Activated B cell treated with CpG ODN at 0.5 μM for 24 hours (primary cell): ENCODE results near the gene FBXL7. TPM values are rescaled to one million over a fixed set of nuclear protein-coding genes. Genes with fewer than 3 reads are reported as not detected.

Experiments
- ATAC-seq: fragments of 200-7000 bp; cut with Tn5 transposase; one replicate; pipeline ENCODE4 v1.10.0; 2021; ENCODE audit warnings: low read depth, mild to moderate bottlenecking, moderate library complexity
- CTCF ChIA-PET: fragments of 350-600 bp; sonication (Branson Sonifier 250); formaldehyde crosslinking; loops from one replicate; lab custom pipeline; 2021; ENCODE audit warnings: antibody characterized with exemption; lab: Charles Lee
- POLR2A ChIA-PET: fragments of 350-600 bp; sonication (Branson Sonifier 250); formaldehyde crosslinking; loops from one replicate; lab custom pipeline; 2021; ENCODE audit warnings: antibody characterized with exemption; lab: Charles Lee
- DNase-seq: peaks from one replicate; pipeline ENCODE4 v3.0.0; 2022
- H3K27ac Mint-ChIP-seq: one replicate; pipeline ENCODE4 v1.8.0; 2020; ENCODE audit warnings: mixed read lengths
- H3K27me3 Mint-ChIP-seq: one replicate; pipeline ENCODE4 v1.8.0; 2021; ENCODE audit warnings: mixed read lengths
- H3K36me3 Mint-ChIP-seq: one replicate; pipeline ENCODE4 v1.8.0; 2021; ENCODE audit warnings: low read depth, mixed read lengths
- H3K4me1 Mint-ChIP-seq: one replicate; pipeline ENCODE4 v1.8.0; 2021; ENCODE audit warnings: mixed read lengths
- H3K4me3 Mint-ChIP-seq: one replicate; pipeline ENCODE4 v1.8.0; 2020; ENCODE audit warnings: mild to moderate bottlenecking, mixed read lengths
- H3K9me3 Mint-ChIP-seq: one replicate; pipeline ENCODE4 v1.8.0; 2020; ENCODE audit warnings: mixed read lengths
- intact Hi-C: fragments of 100-400 bp; cut with micrococcal nuclease; formaldehyde crosslinking; loops from one replicate; pipeline ENCODE4 v1.15.1; 2024
- total RNA-seq: library from RNA; stranded (reverse); gene quantifications from 2 replicates; pipeline ENCODE4 v1.2.3, GENCODE V29; 2022
- TF ChIP-seq, protein P1 (sequence below): fragments of 200-600 bp; IDR thresholded peaks from one replicate; pipeline ENCODE4 v1.8.0; 2022; ENCODE audit warnings: antibody characterized with exemption, mild to moderate bottlenecking

The FBXL7 gene
- total RNA-seq, 1 donor from 2014 or later: not detected

DNA sequence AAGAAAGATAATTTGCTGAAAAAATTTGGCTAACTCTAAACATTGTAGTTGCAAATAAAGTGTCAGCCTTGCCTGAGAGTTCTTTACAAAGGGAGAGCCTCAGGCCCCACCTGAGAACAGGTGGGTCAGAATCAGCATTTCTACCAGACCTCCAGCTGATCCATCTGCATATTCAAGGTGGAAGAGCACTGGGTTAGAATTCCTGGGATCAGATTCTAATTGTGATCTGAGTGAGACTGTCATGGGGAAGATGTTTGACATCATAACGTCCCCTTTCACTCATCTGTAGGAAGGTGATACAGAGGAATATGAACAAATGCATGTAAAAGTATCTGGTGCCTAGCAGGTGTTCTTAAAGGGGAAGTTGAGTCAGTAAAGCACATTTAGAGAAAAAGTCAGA lies 54.6 kb downstream of the FBXL7 start:
- ChIA-PET CTCF (no interaction called here), POLR2A (no interaction called here)
- DNase-seq (no peak), ATAC-seq (no peak)
- Mint-ChIP-seq H3K4me1 (no peaks in the 10 kb centered on the region), H3K36me3 (no peaks in the 10 kb centered on the region), H3K9me3 (no peaks in the 10 kb centered on the region), H3K27ac (no peak overlapping the region), H3K4me3 (no peak overlapping the region), H3K27me3 (no peaks in the 10 kb centered on the region)
- intact Hi-C loops: no loop called here
- TF ChIP-seq, protein P1, sequence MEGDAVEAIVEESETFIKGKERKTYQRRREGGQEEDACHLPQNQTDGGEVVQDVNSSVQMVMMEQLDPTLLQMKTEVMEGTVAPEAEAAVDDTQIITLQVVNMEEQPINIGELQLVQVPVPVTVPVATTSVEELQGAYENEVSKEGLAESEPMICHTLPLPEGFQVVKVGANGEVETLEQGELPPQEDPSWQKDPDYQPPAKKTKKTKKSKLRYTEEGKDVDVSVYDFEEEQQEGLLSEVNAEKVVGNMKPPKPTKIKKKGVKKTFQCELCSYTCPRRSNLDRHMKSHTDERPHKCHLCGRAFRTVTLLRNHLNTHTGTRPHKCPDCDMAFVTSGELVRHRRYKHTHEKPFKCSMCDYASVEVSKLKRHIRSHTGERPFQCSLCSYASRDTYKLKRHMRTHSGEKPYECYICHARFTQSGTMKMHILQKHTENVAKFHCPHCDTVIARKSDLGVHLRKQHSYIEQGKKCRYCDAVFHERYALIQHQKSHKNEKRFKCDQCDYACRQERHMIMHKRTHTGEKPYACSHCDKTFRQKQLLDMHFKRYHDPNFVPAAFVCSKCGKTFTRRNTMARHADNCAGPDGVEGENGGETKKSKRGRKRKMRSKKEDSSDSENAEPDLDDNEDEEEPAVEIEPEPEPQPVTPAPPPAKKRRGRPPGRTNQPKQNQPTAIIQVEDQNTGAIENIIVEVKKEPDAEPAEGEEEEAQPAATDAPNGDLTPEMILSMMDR: no peak

DNA sequence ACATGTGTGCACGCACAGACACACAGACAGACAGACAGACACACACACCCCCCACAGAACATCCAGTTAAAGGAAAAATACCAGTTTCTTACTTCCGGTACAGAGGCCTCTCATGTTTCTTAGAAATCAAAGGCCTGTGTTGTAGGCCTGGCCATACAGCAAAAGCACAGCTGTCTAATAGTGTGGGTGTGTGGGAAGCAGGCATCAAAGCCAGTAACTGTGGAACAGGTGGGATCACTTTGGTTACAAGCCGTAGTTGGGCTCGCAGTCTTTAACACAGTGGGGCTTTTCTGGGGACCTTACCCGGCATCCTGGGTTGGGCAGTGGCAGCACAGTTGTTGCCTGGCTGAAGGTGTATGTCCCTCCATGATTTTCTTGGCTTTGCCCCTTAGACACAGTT lies 55.2 kb downstream of the FBXL7 start:
- Mint-ChIP-seq H3K9me3 (no peaks in the 10 kb centered on the region), H3K4me3 (no peak overlapping the region), H3K27me3 (no peaks in the 10 kb centered on the region), H3K36me3 (no peaks in the 10 kb centered on the region), H3K4me1 (no peaks in the 10 kb centered on the region), H3K27ac (no peak overlapping the region)
- ChIA-PET POLR2A (no interaction called here), CTCF (no interaction called here)
- DNase-seq: no peak
- no peak for ATAC-seq
- intact Hi-C loops: no loop called here
- TF ChIP-seq, protein P1: no peak

DNA sequence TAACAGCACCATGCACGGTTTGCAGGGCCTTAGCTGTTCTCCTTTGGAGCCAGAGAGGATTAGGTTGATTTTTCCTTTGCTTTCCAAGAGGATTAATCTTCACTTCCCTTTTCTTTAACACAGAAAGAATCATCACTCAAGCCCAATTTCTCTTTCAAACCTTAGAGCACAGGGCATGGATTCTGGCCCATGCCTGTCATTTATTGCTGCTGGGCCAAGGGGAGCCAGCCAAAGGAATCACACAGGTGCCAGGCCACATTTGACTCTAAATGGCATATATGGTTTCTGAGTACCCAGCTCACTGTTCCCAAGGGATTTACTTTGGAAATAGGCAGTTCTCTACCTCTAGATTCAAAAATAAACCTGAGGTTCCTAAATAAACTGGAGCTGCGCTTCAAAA lies 58.3 kb downstream of the FBXL7 start:
- ChIA-PET CTCF (no interaction called here), POLR2A (no interaction called here)
- H3K27me3 Mint-ChIP-seq: no peaks in the 10 kb centered on the region
- no peaks in the 10 kb centered on the region for H3K36me3 Mint-ChIP-seq
- DNase-seq (no peak), ATAC-seq (no peak)
- H3K27ac Mint-ChIP-seq: no peak overlapping the region
- H3K4me1 Mint-ChIP-seq: no peaks in the 10 kb centered on the region
- intact Hi-C loops: no loop called here
- H3K4me3 Mint-ChIP-seq: no peak overlapping the region
- H3K9me3 Mint-ChIP-seq: no peaks in the 10 kb centered on the region
- TF ChIP-seq, protein P1: no peak

DNA sequence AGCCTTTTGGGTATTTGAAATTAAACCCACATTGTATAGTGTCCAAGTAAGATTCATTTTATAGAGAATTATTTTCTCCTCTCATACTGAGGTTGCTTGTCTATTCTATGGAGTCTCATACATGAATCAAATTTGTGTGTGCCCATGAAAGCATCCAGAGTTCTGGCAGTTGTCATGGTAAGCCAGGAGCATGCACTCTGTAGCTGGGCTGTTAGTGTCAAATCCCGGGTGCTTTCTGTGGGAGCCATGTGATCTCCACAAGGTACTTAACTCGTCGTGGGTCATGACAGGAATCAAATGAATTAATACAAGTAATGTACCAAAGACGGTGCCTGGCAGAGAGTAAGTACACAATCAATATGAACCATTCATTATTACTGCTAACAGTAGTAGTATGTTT lies 58.7 kb downstream of the FBXL7 start:
- H3K9me3 Mint-ChIP-seq: no peaks in the 10 kb centered on the region
- H3K36me3 Mint-ChIP-seq: no peaks in the 10 kb centered on the region
- intact Hi-C loops: no loop called here
- ATAC-seq (no peak), DNase-seq (no peak)
- TF ChIP-seq, protein P1: no peak
- POLR2A ChIA-PET: no interaction called here
- CTCF ChIA-PET: no interaction called here
- H3K4me3 Mint-ChIP-seq: no peak overlapping the region
- no peak overlapping the region for H3K27ac Mint-ChIP-seq
- H3K27me3 Mint-ChIP-seq: no peaks in the 10 kb centered on the region
- H3K4me1 Mint-ChIP-seq: no peaks in the 10 kb centered on the region

DNA sequence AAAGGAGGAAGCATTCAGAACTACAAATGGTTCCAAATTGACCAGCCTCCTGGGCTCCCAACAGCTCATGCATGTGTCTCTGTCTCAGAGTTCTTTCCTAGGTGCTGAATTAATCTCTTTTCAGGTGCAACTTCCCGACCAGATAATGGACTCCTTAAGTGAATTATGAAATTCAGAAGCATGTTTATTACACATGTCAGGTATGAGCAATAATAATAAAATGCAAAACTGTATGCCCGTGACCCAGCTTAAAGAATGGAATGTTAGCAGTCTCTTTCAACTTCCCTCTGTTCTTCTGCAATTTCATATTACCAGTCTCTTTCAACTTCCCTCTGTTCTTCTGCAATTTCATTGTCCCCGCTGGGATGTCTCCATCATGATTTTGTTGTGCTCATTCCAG lies 60.4 kb downstream of the FBXL7 start:
- ChIA-PET POLR2A (no interaction called here), CTCF (no interaction called here)
- no peak for DNase-seq
- intact Hi-C loops: no loop called here
- Mint-ChIP-seq H3K9me3 (no peaks in the 10 kb centered on the region), H3K4me3 (no peak overlapping the region), H3K36me3 (no peaks in the 10 kb centered on the region), H3K27me3 (no peaks in the 10 kb centered on the region), H3K4me1 (no peaks in the 10 kb centered on the region), H3K27ac (no peak overlapping the region)
- TF ChIP-seq, protein P1: no peak
- no peak for ATAC-seq
